VCaP (cell line): ENCODE data around the gene FNDC3B.

Experiments
- H3K27ac ChIP-seq: fragments of 450-650 bp; 2 replicates; pipeline ENCODE4 v1.5.1; 2017
- TF ChIP-seq, protein P1 (sequence below): fragments of 450-650 bp; conservative IDR thresholded peaks from 2 replicates; pipeline ENCODE4 v1.5.1; 2017; ENCODE audit warnings: mild to moderate bottlenecking, moderate library complexity

FNDC3B gene

DNA sequence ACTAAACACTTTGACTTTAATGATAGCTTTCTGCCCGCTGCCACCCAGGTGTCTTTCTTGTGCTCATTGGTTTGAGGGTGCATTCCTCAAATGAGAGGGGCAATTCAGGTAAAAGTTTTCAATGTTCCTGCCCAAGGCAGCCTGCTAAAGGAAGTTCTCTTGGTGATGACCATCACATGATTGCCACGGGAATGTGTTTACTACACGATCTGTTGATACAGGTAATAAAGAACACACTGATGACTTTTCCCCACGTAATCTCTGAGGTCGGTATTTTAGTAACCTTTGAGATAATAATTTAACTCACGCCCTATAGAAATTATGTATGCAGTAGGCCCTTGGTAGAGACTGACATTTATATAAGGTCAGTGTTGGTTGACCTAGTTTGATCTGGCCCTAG is 39.3 kb downstream of the FNDC3B start:
- TF ChIP-seq, protein P1, sequence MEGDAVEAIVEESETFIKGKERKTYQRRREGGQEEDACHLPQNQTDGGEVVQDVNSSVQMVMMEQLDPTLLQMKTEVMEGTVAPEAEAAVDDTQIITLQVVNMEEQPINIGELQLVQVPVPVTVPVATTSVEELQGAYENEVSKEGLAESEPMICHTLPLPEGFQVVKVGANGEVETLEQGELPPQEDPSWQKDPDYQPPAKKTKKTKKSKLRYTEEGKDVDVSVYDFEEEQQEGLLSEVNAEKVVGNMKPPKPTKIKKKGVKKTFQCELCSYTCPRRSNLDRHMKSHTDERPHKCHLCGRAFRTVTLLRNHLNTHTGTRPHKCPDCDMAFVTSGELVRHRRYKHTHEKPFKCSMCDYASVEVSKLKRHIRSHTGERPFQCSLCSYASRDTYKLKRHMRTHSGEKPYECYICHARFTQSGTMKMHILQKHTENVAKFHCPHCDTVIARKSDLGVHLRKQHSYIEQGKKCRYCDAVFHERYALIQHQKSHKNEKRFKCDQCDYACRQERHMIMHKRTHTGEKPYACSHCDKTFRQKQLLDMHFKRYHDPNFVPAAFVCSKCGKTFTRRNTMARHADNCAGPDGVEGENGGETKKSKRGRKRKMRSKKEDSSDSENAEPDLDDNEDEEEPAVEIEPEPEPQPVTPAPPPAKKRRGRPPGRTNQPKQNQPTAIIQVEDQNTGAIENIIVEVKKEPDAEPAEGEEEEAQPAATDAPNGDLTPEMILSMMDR = no peak
- no peak overlapping the region for H3K27ac ChIP-seq

DNA sequence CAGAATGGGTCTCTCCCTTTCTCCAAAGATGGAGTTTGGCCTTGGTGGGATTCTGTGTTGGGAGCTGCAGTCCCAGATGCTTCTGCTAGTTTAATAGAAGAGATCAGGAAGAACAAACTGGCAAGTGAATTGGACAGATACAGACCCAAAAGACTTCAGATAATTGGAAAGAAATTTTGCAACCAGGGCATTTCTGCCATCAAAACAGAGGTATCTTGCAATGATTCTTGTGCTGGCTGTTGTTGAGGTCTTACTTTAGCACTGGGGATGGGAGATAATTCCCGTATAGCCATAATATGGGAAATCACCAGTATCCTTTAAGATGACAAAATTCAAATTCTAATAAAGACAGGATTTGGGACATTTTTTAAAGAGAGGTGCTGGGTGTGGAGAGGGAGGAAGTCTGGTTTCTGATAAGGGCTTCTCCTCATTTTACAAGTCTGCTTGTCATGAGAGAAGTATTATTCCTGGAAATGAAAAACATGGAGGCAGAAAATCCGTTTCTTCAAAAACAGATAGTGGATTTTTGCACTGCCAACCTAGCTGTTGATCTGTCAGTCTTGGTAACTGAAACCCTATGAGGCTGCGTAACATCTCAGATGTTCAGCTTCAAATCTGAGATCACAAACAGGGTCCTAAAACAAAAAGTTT is 40.1 kb downstream of the FNDC3B start:
- no peak overlapping the region for H3K27ac ChIP-seq
- TF ChIP-seq, protein P1 = no peak

DNA sequence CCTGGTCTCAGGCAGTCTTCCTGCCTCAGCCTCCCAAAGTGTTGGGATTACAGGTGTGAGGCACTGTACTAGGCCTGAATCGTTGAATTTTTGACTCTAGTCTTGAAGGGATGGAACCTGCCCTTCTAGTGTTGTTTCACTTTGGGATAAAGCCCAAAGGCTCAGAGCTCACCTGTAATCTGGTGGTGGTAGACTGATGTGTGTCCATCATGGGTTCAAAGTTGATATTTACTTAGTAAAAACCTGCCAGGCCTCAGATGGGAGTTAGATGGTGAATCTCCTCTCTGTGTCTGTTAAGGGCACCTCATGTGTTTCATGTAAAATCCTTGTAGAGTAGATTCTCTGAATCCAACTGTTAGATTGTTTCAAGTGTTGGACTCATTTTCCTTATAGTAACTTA is 41.1 kb downstream of the FNDC3B start:
- TF ChIP-seq, protein P1 = no peak
- H3K27ac ChIP-seq = no peak overlapping the region

DNA sequence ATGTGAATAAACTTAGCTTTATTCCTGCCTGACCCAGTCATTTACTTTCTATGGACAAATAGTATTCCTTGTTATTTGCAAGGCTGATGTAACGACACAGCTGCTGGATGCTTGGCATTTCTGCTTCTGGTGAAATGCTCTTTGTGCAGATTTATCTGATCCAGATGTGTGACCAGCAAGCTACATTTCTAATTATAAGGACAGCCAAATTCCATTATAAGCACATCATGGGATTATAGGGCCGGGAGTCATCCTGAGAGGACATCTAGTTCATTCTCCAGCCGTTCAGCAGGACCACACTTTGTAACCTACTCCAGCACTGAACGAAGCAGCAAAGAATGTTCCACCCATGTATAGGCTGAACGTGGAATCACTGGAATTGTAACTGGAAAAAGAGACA is 42.9 kb downstream of the FNDC3B start:
- no peak overlapping the region for H3K27ac ChIP-seq
- TF ChIP-seq, protein P1 = no peak

DNA sequence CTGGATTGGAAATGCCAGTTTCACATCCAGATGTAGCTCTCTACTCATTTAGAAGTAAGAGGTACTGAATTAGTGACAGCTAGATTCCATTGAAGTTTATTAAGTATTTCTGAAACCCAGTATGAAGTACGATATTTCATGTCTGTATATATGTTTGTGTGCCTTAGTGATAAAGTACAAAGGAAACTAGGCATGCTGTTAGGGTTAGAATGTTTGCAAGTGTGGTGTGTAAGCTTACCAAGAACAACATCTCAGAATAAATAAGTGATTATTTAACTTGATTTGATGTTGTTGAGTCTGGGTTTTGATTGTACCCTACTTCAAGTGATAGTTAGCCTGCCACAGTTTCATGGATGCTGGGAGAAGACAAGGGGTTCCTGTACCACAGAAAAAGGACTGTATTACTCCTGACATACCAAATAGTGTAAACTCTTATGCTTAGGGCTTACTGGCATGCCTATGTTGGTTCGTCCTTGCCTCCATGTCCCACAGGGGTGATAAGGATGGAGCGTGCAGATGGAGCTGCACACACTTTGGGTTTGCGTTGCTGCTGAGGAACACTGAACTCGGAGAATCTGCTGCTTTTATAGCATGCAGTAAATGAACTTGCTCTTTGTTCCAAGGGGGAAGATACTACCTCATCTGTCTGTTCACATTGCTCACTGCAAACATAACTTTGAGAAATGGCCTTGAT is 43.6 kb downstream of the FNDC3B start:
- TF ChIP-seq, protein P1 = no peak
- H3K27ac ChIP-seq = no peak overlapping the region

DNA sequence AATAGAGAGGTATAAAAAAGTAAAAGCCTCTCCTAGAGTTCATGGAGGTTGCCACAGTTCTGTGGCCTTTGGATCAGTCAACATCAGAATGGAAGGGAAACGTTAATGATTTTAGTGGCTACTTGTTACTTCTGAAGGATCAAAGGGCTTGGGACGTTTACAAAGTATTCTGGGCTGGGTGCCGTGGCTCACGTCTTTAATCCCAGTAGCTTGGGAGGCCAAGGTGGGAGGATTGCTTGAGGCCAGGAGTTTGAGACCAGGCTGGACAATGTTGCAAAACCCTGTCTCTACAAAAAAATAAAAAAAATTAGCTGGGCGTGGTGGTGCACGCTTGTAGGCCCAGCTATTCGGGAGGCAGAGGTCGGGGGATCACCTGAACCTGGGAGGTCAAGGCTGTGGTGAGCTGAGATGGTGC is 44.6 kb downstream of the FNDC3B start:
- TF ChIP-seq, protein P1 = no peak
- no peak overlapping the region for H3K27ac ChIP-seq

DNA sequence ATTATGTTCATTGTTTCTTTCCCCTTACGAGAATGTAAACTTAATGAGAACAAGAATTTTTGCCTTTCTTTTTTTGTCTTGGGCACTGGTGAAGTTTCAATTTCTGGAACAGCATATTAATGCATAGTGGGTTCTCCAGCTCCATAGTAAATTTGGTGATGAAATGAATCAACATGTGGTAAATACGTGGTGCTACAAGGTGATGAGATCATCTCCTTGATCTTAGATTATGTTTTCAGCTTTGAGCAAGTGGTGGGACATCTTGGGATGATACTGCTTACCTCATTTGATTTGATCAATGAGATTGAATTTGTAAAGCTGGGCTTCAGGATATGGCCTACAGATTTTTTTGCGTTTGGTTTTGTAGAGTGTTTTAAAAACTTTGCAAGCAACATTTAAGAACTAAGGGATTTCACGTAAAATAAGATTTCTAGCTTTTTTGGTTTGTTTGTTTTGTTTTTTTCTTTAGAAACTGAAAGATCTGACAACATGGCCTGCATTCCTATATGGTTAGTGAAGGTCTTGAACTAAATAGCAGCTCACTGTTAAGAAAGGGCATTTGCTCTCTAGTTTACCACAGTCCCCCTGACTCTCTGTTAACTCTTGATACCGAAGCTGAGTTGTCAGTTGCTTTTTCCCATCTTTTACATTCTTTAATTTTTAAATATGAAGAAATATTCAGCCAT is 45.6 kb downstream of the FNDC3B start:
- no peak overlapping the region for H3K27ac ChIP-seq
- TF ChIP-seq, protein P1 = no peak
